ENCODE measurements around the gene SPATA45. TPM values are rescaled to one million over a fixed set of nuclear protein-coding genes. Genes with fewer than 3 reads are reported as not detected.

The SPATA45 gene
- total RNA-seq, 1 donor from 2014 or later = 0.60 TPM

- no peak for DNase-seq (ENCODE audit: low spot score)
Observed at GRCh38 chr1:212828395-212828794, 19.1 kb downstream of the SPATA45 start.

DNA sequence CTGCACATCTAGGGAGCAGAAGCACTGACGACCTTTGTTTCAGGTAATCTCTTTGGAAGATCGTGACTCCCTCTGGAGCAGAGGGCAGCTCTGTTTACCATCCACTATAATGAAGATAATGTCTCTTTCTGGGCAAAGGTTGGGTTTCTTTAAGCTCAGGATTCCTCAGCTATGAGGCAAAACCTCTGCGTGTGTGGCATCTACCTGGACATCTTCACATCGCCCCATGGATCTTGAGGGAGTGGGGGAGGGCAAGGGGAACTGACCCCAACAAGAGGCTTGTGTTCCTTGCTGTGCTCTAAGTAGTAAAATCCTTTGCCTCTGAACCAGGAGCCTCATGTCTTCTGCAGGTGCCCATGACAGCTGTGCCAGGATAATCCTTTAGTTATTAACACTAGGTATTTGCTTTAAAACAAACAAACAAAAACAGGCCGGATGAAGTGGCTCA, 19.6 kb downstream of the SPATA45 start:
- DNase-seq (ENCODE audit: low spot score) = peak; percentile 35

- no peak for DNase-seq (ENCODE audit: low spot score)
Observed at GRCh38 chr1:212827171-212827776, 20.2 kb downstream of the SPATA45 start.

DNA sequence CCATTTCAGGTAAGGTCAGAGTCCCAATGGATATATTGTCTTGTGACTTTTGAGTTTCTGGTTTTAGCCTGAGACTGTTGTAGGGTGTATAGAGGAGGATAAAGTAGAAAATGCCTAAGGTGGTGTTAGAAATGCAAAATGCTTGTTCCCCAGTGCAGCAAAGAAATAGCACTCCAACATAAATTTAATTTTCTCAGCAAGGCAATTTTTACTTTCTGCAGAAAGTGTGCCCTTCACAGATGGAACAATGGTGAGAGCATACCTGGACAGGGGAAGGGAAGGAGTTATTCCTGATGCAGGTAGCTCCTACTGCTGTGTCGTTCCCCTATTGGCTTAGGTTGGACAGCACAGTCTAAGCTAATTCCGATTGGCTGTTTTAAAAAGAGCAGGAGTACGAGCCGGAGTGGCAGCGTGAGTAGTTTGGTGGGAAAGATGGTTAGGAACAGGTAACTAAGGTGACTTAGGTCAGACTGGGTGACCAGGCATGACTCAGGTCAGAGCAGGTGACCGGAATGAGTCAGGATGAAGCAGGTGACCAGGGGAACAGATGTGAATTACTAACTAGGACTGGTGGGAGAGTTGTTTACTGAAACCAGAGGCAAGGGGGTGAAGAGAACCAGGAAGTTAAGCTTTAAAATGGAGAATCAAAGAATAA, 21.5 kb downstream of the SPATA45 start:
- no peak for DNase-seq (ENCODE audit: low spot score)

DNA sequence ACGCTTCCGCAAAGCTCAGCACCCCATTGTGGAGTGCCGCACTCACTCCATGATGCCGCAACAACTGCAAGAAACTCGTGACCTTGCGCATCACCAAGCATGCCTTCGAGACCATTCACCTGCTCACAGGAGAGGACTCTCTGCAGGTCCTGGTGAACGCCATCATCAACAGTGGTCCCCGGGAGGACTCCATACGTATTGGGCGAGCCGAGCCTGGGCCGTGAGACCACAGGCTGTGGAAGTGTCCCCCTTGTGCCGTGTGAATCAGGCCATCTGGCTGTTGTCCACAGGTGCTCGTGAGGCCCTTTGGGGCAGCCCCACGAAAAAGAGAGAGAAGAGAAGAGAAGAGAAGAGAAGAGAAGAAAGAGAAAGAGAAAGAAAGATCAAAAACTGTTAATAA, 23.2 kb downstream of the SPATA45 start:
- no peak for DNase-seq (ENCODE audit: low spot score)

DNA sequence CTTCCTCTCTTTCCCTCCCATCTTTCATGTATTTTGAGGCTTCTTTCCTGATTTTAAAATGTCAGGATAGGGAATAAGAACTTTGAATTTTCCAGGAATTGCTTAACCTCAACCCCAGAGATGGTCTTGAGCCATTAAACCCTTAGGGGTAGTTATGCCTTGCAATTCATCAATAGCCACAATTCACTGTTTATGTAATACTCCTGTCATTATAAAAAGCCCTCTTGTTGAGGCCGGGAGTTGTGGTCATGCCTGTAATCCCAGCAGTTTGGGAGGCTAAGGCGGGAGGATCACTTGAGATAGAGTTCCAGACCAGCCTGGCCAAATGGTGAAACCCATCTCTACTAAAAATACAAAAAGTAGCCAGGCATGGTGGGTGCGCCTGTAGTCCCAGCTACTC, 24.5 kb downstream of the SPATA45 start:
- no peak for DNase-seq (ENCODE audit: low spot score)

GRCh38 chr1:212820969-212821368, 26.5 kb downstream of the SPATA45 start:
- DNase-seq (ENCODE audit: low spot score) = no peak

DNA sequence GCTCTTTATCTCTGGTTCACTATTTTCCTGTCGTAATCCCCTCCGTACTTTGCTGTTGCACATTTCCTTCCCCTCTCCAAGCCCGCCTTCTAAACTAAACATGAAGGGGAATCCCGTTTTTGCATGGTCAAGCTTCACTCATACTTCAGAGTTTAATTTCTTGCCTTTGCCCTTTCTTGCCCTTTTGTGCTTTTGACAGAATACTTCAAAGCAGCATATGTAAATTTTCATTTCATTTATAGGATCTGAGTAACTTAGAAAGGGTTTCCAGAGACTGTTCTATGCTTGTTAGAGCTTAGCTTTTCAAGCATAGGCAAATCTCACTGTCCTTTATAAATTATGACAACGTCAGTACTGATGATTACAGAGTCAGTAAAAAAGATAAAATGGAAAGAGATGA, 27.7 kb downstream of the SPATA45 start:
- DNase-seq (ENCODE audit: low spot score) = no peak

DNA sequence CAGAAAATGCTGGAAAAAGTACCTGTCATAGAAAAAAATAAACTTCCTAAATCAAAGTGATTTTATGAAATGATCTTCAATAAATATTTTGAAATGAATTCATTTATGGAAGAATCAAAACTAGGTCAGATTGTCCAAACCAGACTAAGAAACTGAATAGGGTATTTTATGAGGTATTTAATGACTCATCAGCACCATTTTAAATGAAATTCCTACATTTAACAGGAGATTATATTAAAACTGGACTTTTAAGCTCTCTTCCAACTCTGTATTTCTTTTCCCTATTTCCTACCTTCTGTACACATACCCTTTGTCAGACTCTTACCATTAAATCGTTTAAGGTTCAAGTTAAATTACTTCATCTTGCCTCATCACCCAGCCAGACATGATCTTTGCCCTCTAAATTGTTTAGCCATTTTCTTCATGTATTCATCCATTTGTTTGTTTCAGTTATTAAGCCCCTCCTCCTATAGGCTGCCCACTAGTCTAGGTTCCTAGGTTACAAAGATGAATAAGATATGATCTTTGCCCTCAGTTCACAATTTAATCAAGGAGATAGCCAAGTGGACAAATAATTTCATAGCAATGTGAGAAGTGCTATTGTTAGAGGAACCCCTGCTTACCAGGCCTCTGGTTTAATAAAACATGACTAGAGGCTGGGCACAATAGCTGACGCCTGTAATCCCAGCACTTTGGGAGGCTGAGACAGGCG, 30.7 kb downstream of the SPATA45 start:
- DNase-seq (ENCODE audit: low spot score) = no peak

GRCh38 chr1:212814537-212815334, 32.7 kb downstream of the SPATA45 start:
- DNase-seq (ENCODE audit: low spot score) = peak; percentile 28

- DNase-seq (ENCODE audit: low spot score) = no peak
Observed at GRCh38 chr1:212805767-212806166, 41.7 kb downstream of the SPATA45 start.

- DNase-seq (ENCODE audit: low spot score) = no peak
Observed at GRCh38 chr1:212797681-212798080, 49.8 kb downstream of the SPATA45 start.

GRCh38 chr1:212794561-212795014, 52.9 kb downstream of the SPATA45 start:
- DNase-seq (ENCODE audit: low spot score) = no peak

DNA sequence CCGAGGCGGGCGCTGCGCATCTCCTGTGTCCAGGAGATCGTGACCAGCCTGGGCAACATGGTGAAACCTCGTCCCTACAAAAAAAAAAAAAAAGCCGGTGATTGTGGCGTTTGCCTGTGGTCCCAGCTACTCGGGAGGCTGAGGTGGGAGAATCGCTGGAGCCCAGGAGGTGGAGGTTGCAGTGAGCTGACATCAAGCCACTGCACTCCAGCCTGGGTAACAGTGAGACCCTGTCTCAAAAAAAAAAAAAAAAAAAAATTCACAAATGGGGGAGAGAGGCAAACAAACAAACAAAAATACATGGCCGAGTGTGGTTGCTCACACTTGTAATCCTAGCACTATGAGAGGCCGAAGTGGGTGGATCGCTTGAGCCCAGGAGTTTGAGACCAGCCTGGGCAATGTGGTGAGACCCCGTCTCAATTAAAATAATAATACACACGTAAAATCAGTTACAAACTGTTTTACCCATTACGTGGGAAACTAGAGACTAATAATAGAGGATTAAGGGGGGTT, 55.0 kb downstream of the SPATA45 start:
- no peak for DNase-seq (ENCODE audit: low spot score)

GRCh38 chr1:212791676-212792395, 55.6 kb downstream of the SPATA45 start, which contains the start of the genes NSL1 and TATDN3:
Gene NSL1, minus strand, starts transcription at chr1:212791777. Its CDS starts 14 bp downstream, at chr1:212791763.
Gene TATDN3, plus strand, starts transcription at chr1:212791894. Its CDS starts 28 bp downstream, at chr1:212791922.
- peak; percentile 92 for DNase-seq (ENCODE audit: low spot score)

DNA sequence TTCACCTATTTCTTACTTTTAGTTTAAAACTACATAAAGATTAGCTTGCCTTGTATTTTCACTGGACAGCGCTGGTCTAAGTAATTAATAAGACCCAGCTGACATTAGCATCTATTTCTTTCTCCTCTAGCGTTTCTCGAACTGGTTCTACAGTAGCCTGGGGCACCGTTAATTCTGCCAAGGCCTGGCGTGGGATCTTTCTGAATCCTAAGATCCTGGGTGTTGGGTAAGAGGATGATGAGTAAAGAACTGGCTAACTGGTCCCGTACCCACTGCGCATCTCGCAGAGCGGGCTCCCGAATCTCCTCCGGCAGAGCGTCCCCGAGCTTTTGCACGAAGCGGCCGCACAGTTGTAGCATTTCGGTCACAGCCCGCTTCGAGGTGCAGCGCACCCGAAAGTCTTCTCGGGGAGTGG, 56.2 kb downstream of the SPATA45 start:
- no peak for DNase-seq (ENCODE audit: low spot score)

- DNase-seq (ENCODE audit: low spot score) = no peak
Observed at GRCh38 chr1:212785871-212786270, 61.6 kb downstream of the SPATA45 start.

DNA sequence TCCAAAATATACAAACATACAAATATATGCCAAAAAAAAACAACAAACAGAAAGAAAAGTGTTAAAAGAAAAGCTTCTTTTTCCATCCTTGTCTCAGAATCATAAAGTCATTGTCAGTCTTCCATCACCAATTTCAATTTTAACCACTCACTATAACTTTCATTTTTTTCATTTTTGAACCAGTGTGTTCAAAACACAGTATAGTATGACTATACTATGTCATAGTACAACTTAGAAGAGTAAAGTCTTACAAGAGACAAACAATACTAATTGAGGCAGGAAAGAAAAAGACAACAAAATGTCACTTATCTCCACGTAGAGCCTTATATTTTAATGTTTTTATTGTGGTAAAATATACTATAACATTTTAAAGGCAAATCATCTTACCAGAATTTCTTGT, 63.5 kb downstream of the SPATA45 start:
- no peak for DNase-seq (ENCODE audit: low spot score)

- no peak for DNase-seq (ENCODE audit: low spot score)
Observed at GRCh38 chr1:212782422-212783154, 64.9 kb downstream of the SPATA45 start.

DNA sequence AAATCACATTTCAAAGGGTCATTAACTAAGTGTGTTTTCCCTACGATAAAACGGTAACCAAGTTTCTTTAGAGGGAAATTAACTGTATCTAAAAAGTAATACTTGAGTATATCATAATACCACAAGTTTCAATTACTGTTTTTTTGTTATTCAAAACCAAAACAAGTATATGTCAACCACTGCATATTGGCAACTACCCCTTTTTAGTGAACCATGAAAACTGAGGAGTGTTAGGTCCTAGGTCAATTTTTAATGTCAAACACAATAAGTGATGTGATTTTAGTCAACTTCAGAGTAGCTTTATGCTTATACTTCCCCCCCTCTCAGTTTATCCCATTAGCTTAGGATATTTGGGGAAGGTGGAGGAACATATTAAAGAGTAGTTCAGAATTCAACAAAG, 66.2 kb downstream of the SPATA45 start:
- no peak for DNase-seq (ENCODE audit: low spot score)
